ENCODE results near the gene KIAA1755.

The KIAA1755 gene

DNA sequence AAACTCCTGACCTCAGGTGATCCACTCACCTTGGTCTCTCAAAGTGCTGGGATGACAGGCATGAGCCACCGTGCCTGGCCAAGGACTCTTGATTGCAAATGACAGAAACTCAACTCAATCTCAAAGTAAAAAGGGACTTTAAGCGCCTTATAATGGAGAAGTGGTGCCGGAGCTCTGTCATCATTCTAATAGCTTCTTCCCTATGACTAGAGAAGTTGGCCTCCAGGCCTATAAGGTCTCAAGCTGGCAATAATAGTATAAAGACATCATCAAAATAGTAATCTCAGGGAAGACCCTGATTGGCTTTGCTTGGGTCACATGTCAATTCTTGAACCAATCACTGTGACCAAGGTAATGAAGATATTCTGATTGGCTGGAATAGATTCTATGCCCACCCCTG, 8.5 kb upstream of the KIAA1755 start:
- no peak overlapping the region for H3K27ac ChIP-seq
- no peak for TF ChIP-seq CTCF (conservative IDR thresholded peaks at IDR 0.05)

DNA sequence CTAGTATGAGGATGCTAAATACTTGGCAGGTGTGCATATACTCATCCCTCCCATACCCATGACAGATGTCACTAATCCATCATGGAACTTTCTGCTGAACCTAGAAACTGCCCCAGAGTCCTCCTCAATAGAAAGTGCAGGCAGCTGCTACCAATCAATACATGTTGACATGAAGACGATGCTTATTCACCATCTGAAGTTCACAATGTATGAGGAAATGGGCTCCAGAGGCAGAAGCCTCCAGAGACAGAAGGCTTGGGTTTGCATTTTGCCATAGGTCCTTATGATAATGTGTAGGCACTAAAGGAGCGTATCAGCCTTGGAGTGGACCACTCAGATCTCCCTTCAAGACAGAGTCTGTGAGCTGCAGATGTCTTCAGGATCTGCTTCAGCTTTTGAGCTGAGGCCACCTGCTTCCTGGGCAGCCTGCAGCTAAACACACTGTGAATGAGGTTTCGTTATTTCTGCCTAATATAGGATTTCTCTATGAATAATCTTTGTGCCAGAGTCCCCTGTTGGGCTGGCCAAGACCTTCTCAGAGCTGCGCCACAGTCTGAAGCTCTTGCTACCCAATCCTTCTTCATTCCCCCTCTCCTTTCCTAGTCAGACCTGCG, 7.5 kb upstream of the KIAA1755 start:
- no peak overlapping the region for H3K27ac ChIP-seq
- no peak for TF ChIP-seq CTCF (conservative IDR thresholded peaks at IDR 0.05)

DNA sequence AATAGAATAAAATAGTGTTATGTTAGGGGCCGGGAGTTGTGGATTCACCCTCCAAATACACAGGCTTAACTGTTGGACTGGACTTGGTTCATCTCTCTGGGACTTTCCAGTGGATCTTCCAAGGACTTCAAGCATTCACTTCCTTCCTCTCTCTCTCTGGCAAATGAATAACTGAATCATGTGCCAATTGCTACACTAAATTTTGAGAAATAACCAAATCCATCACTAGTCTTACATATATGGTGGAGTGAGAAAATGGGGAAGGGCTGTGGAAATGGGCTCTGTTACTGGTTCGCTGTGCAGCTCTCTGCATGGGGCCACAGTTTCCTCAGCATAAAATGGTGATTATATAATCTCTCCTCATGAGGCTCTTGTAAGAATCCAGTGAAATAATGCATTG, 6.8 kb upstream of the KIAA1755 start:
- no peak for TF ChIP-seq CTCF (conservative IDR thresholded peaks at IDR 0.05)
- no peak overlapping the region for H3K27ac ChIP-seq

- no peak overlapping the region for H3K27ac ChIP-seq
These were observed 5.9 kb upstream of the KIAA1755 start for GRCh38 chr20:38266426-38266825.

DNA sequence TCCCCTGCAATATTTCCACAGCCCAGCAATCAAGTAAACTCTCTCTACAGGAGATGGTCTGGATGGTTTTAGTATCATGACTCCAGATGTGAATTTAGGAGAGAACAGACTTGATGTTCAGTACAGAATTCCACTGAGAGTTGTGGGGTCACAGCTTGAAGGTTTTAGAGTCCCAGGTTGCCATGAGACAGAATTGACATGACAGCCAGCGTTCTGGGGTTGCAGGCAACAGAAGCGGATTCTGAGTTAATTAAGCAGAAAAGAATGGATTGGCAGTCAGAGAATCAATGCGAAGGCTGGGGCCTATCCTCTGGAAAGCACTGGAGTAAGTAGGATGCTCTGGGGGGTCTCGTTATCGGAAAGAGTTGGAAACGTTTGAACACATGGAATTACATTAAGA, 2.4 kb upstream of the KIAA1755 start:
- TF ChIP-seq CTCF (conservative IDR thresholded peaks at IDR 0.05): no peak
- no peak overlapping the region for H3K27ac ChIP-seq

More at GRCh38 chr20:38266426-38266825, 5.9 kb upstream of the KIAA1755 start:
- no peak for TF ChIP-seq CTCF (conservative IDR thresholded peaks at IDR 0.05)

GRCh38 chr20:38261054-38261390, 487 bp upstream of the KIAA1755 start:
- no peak overlapping the region for H3K27ac ChIP-seq
- TF ChIP-seq CTCF (conservative IDR thresholded peaks at IDR 0.05): no peak

- H3K27ac ChIP-seq: no peak overlapping the region
These were observed 534 bp downstream of the KIAA1755 start for GRCh38 chr20:38260025-38260377.

More at GRCh38 chr20:38260025-38260377, 534 bp downstream of the KIAA1755 start:
- no peak for TF ChIP-seq CTCF (conservative IDR thresholded peaks at IDR 0.05)
